ENCODE data around the gene MCL1.

The MCL1 gene

GRCh38 chr1:150535511-150536287, 43.7 kb downstream of the MCL1 start:
- DNase-seq: no peak

- no peak for DNase-seq
These were observed 45.4 kb downstream of the MCL1 start for GRCh38 chr1:150534002-150534401.

GRCh38 chr1:150532860-150533259, 46.5 kb downstream of the MCL1 start:
- no peak for DNase-seq

- DNase-seq: no peak
These were observed 48.8 kb downstream of the MCL1 start for GRCh38 chr1:150530491-150531159.

GRCh38 chr1:150529017-150529416, 50.4 kb downstream of the MCL1 start:
- DNase-seq: peak; percentile 31

- DNase-seq: no peak
These were observed 51.2 kb downstream of the MCL1 start for GRCh38 chr1:150528196-150528595.

- no peak for DNase-seq
These were observed 54.1 kb downstream of the MCL1 start for GRCh38 chr1:150525348-150525747.
